Upper lobe of left lung (tissue), 6 donors: Measurements from ENCODE around the gene MUC13. TPM values are rescaled to one million over a fixed set of nuclear protein-coding genes. Genes with fewer than 3 reads are reported as not detected.

Experiments
- ATAC-seq, 2 donors: fragments of 200-7000 bp; cut with Tn5 transposase; one replicate each; pipeline ENCODE4 v1.9.1; 2022; ENCODE audit warnings: mild to moderate bottlenecking in 2 of 2, moderate library complexity in 2 of 2; ENCODE audit not compliant: low FRiP score in 2 of 2
- DNase-seq, 2 donors: peaks; one replicate each; pipeline ENCODE4 v3.0.0-alpha.2; 2019 to 2020
- H3K27ac ChIP-seq, 4 donors: fragments of 200-600 bp; sonication (generic); one replicate each; pipeline ENCODE4 v1.5.1; 2016 to 2019
- H3K27me3 ChIP-seq, 4 donors: fragments of 200-600 bp; sonication (generic); one replicate each; pipeline ENCODE4 v1.5.1; 2017 to 2019
- H3K36me3 ChIP-seq, 4 donors: fragments of 200-600 bp; sonication (generic); one replicate each; pipeline ENCODE4 v1.5.1; 2016 to 2019
- H3K4me1 ChIP-seq, 4 donors: fragments of 200-600 bp; sonication (generic); one replicate each; pipeline ENCODE4 v1.5.1; 2018 to 2019
- H3K4me3 ChIP-seq, 4 donors: fragments of 200-600 bp; sonication (generic); one replicate each; pipeline ENCODE4 v1.5.1; 2017 to 2019; ENCODE audit warnings: mild to moderate bottlenecking in 2 of 4, moderate library complexity in 1 of 4
- H3K9me3 ChIP-seq, 4 donors: fragments of 200-600 bp; sonication (generic); one replicate each; pipeline ENCODE4 v1.5.1; 2018 to 2019
- CTCF ChIP-seq, 6 experiments: fragments of 450-650 bp in 4 of 6; fragments of 200-600 bp in 2 of 6; sonication (generic) in 2 of 6; IDR thresholded peaks; one replicate each; pipeline ENCODE4 v1.5.1; 2016 to 2019; ENCODE audit warnings: antibody characterized with exemption in 6 of 6
- EP300 ChIP-seq, 4 donors: sonication (generic); formaldehyde crosslinking; IDR thresholded peaks; one replicate each; pipeline ENCODE4 v1.5.1; 2017; ENCODE audit warnings: antibody characterized with exemption in 4 of 4, control low read depth in 2 of 4
- POLR2A ChIP-seq, 4 donors: fragments of 450-650 bp; IDR thresholded peaks; one replicate each; pipeline ENCODE4 v1.5.1; 2016 to 2017; ENCODE audit warnings: antibody characterized with exemption in 4 of 4, mild to moderate bottlenecking in 2 of 4
- POLR2AphosphoS5 ChIP-seq, 2 donors: sonication (generic); formaldehyde crosslinking; IDR thresholded peaks; one replicate each; pipeline ENCODE4 v1.5.1; 2017; ENCODE audit warnings: antibody characterized with exemption in 2 of 2
- WGBS, 2 donors: methylation state at CpG; one replicate each; pipeline ENCODE4 v1.1.5; 2017 to 2018; 5-methylcytosine and 5-hydroxymethylcytosine counted together
- total RNA-seq, 6 donors: library from RNA; depleted of rRNA in 4 of 6; stranded (reverse); fragments of >200 nt in 4 of 6; gene quantifications; one replicate each; pipeline versions ENCODE4 v1.1.0 to v1.2.1, GENCODE V29; 2016 to 2021
- donor health status: DM: no; HTN: no; CAD: no; lungs with moderate emphysema.
- donor health status: DM: no; HTN: yes; CAD: no; lungs with severe emphysema.

Gene MUC13
- total RNA-seq, 6 donors from 2014 or later: 0.15 to 3.6 (median 0.24) TPM; not detected in 2

GRCh38 chr3:124882816-124883747, 51.5 kb downstream of the MUC13 start:
- DNase-seq (no peak), ATAC-seq (no peak)
- no peak overlapping the region for H3K27ac ChIP-seq
- 85 to 86% methylated on average over 13 of the region's 13 CpGs for WGBS, 2 donors
- peaks cover 25 to 39% (median 33%) of the 10 kb centered on the region in 4 donors for H3K4me1 ChIP-seq
- H3K27me3 ChIP-seq: peaks cover 0 to 4% (median 0%) of the 10 kb centered on the region in 4 donors
- no peaks in the 10 kb centered on the region for H3K36me3 ChIP-seq
- no peak for TF ChIP-seq POLR2AphosphoS5 (IDR thresholded peaks at IDR 0.05)
- TF ChIP-seq EP300 (IDR thresholded peaks at IDR 0.05): no peak
- no peak for TF ChIP-seq POLR2A (IDR thresholded peaks at IDR 0.05)
- no peaks in the 10 kb centered on the region for H3K9me3 ChIP-seq
- no peak overlapping the region for H3K4me3 ChIP-seq

- peaks cover 29 to 41% (median 40%) of the 10 kb centered on the region in 4 donors for H3K4me1 ChIP-seq
- H3K9me3 ChIP-seq: no peaks in the 10 kb centered on the region
- no peak for DNase-seq
- no peak overlapping the region for H3K27ac ChIP-seq
- 92 to 94% methylated on average over 11 of the region's 11 CpGs for WGBS, 2 donors
- H3K36me3 ChIP-seq: no peaks in the 10 kb centered on the region
- H3K4me3 ChIP-seq: no peak overlapping the region
- peaks cover 0 to 4% (median 0%) of the 10 kb centered on the region in 4 donors for H3K27me3 ChIP-seq
- no peak for ATAC-seq
- no peak for TF ChIP-seq CTCF (IDR thresholded peaks at IDR 0.05)
- TF ChIP-seq POLR2AphosphoS5 (IDR thresholded peaks at IDR 0.05): no peak
- TF ChIP-seq POLR2A (IDR thresholded peaks at IDR 0.05): no peak
- no peak for TF ChIP-seq EP300 (IDR thresholded peaks at IDR 0.05)
Observed at GRCh38 chr3:124881976-124882697, 52.4 kb downstream of the MUC13 start.

GRCh38 chr3:124879337-124879680, 55.2 kb downstream of the MUC13 start:
- DNase-seq: no peak

GRCh38 chr3:124878561-124879336, 55.8 kb downstream of the MUC13 start:
- TF ChIP-seq POLR2AphosphoS5 (IDR thresholded peaks at IDR 0.05): peak; percentile 59 to 83
- TF ChIP-seq EP300 (IDR thresholded peaks at IDR 0.05): peak in 2 of 4 donors; percentile 6 to 78
- TF ChIP-seq POLR2A (IDR thresholded peaks at IDR 0.05): no peak
- H3K9me3 ChIP-seq: no peaks in the 10 kb centered on the region
- H3K27ac ChIP-seq: peak overlapping the region; percentile 46 to 67 (median 56)
- no peak for DNase-seq
- peak; percentile 82 to 90 for ATAC-seq
- peaks cover 29 to 32% (median 29%) of the 10 kb centered on the region in 4 donors for H3K4me1 ChIP-seq
- 17 to 25% methylated on average over 6 of the region's 6 CpGs for WGBS, 2 donors
- H3K27me3 ChIP-seq: no peaks in the 10 kb centered on the region
- no peak overlapping the region for H3K4me3 ChIP-seq
- H3K36me3 ChIP-seq: no peaks in the 10 kb centered on the region

More at GRCh38 chr3:124879337-124879680, 55.2 kb downstream of the MUC13 start:
- ATAC-seq: no peak
- Histone ChIP-seq H3K4me3 (no peak overlapping the region), H3K9me3 (no peaks in the 10 kb centered on the region), H3K36me3 (no peaks in the 10 kb centered on the region), H3K27me3 (no peaks in the 10 kb centered on the region), H3K4me1 (peaks cover 29 to 32% (median 29%) of the 10 kb centered on the region in 4 donors), H3K27ac (peak overlapping the region; percentile 37 to 63 (median 47))
- no peak for TF ChIP-seq CTCF (IDR thresholded peaks at IDR 0.05)
- TF ChIP-seq EP300 (IDR thresholded peaks at IDR 0.05): no peak
- no peak for TF ChIP-seq POLR2A (IDR thresholded peaks at IDR 0.05)
- no peak for TF ChIP-seq POLR2AphosphoS5 (IDR thresholded peaks at IDR 0.05)

GRCh38 chr3:124877674-124878073, 56.9 kb downstream of the MUC13 start:
- Histone ChIP-seq H3K27me3 (no peaks in the 10 kb centered on the region), H3K4me3 (no peak overlapping the region), H3K36me3 (peaks cover 0 to 2% (median 0%) of the 10 kb centered on the region in 4 donors), H3K27ac (peak overlapping the region in 3 of 4 donors; percentile 46 to 67 (median 63)), H3K9me3 (no peaks in the 10 kb centered on the region), H3K4me1 (peaks cover 29 to 32% (median 29%) of the 10 kb centered on the region in 4 donors)
- ATAC-seq (no peak), DNase-seq (no peak)
- WGBS, 2 donors: 84 to 97% methylated on average over 3 of the region's 3 CpGs
- TF ChIP-seq POLR2AphosphoS5 (IDR thresholded peaks at IDR 0.05): no peak
- TF ChIP-seq EP300 (IDR thresholded peaks at IDR 0.05): no peak
- TF ChIP-seq POLR2A (IDR thresholded peaks at IDR 0.05): no peak
- TF ChIP-seq CTCF (IDR thresholded peaks at IDR 0.05): no peak
